ENCODE data around the gene CATSPERB. TPM values are rescaled to one million over a fixed set of nuclear protein-coding genes. Genes with fewer than 3 reads are reported as not detected.
A peak's percentile ranks its signal among the peaks of the same experiment; 100 is the strongest.

Gene CATSPERB
- total RNA-seq, 2 donors from 2014 or later: 20.4 to 70.0 TPM

- DNase-seq (no peak), ATAC-seq (peak; percentile 44)
- H3K27ac ChIP-seq: peak overlapping the region; percentile 51 to 74 (median 70)
- TF ChIP-seq CTCF (IDR thresholded peaks at IDR 0.05) (no peak), POLR2A (IDR thresholded peaks at IDR 0.05) (no peak)
- intact Hi-C loops (cut with DNase I): no loop called here
- no peak overlapping the region for H3K4me3 ChIP-seq
- H3K27me3 ChIP-seq: no peaks in the 10 kb centered on the region
- H3K36me3 ChIP-seq (replicated peaks in 1 of 2; ENCODE audit: insufficient read depth in 1 of 2, low read depth in 2 of 2): no peaks in the 10 kb centered on the region
- no peaks in the 10 kb centered on the region for H3K9me3 ChIP-seq
- WGBS, 2 donors: 30 to 34% methylated on average over 4 of the region's 4 CpGs
- peaks cover 66% of the 10 kb centered on the region for H3K4me1 ChIP-seq
Measured at GRCh38 chr14:91753501-91754128, 21.7 kb upstream of the CATSPERB start.

- Histone ChIP-seq H3K27ac (peak overlapping the region; percentile 27 to 74 (median 70)), H3K4me1 (peaks cover 59% of the 10 kb centered on the region), H3K4me3 (no peak overlapping the region), H3K27me3 (no peaks in the 10 kb centered on the region), H3K36me3 (replicated peaks in 1 of 2; ENCODE audit: insufficient read depth in 1 of 2, low read depth in 2 of 2) (no peaks in the 10 kb centered on the region), H3K9me3 (no peaks in the 10 kb centered on the region)
- TF ChIP-seq CTCF (IDR thresholded peaks at IDR 0.05): no peak
- TF ChIP-seq POLR2A (IDR thresholded peaks at IDR 0.05): no peak
- ATAC-seq (no peak), DNase-seq (no peak)
- WGBS, 2 donors: 32 to 33% methylated on average over 1 of the region's 1 CpG
- intact Hi-C loops (cut with DNase I): no loop called here
Measured at GRCh38 chr14:91752961-91753360, 21.1 kb upstream of the CATSPERB start.

GRCh38 chr14:91751719-91752118, 19.8 kb upstream of the CATSPERB start:
- Histone ChIP-seq H3K9me3 (no peaks in the 10 kb centered on the region), H3K4me1 (peaks cover 48% of the 10 kb centered on the region), H3K27me3 (no peaks in the 10 kb centered on the region), H3K27ac (peak overlapping the region in 1 of 4 donors; percentile 71), H3K36me3 (replicated peaks in 1 of 2; ENCODE audit: insufficient read depth in 1 of 2, low read depth in 2 of 2) (no peaks in the 10 kb centered on the region), H3K4me3 (no peak overlapping the region)
- no peak for DNase-seq
- WGBS, 2 donors: 40 to 68% methylated on average over 2 of the region's 2 CpGs
- intact Hi-C loops (cut with DNase I): no loop called here
- TF ChIP-seq POLR2A (IDR thresholded peaks at IDR 0.05): peak in 1 of 3 donors; percentile 5
- TF ChIP-seq CTCF (IDR thresholded peaks at IDR 0.05): no peak
- no peak for ATAC-seq

- Histone ChIP-seq H3K9me3 (no peaks in the 10 kb centered on the region), H3K4me1 (peaks cover 40% of the 10 kb centered on the region), H3K27ac (no peak overlapping the region), H3K27me3 (no peaks in the 10 kb centered on the region), H3K4me3 (no peak overlapping the region), H3K36me3 (replicated peaks in 1 of 2; ENCODE audit: insufficient read depth in 1 of 2, low read depth in 2 of 2) (no peaks in the 10 kb centered on the region)
- ATAC-seq: no peak
- intact Hi-C loops (cut with DNase I): no loop called here
- 87 to 88% methylated on average over 3 of the region's 3 CpGs for WGBS, 2 donors
- TF ChIP-seq POLR2A (IDR thresholded peaks at IDR 0.05): no peak
- no peak for TF ChIP-seq CTCF (IDR thresholded peaks at IDR 0.05)
- DNase-seq: no peak
Measured at GRCh38 chr14:91750634-91751198, 18.8 kb upstream of the CATSPERB start.

- 54 to 60% methylated on average over 2 of the region's 2 CpGs for WGBS, 2 donors
- no peak for TF ChIP-seq CTCF (IDR thresholded peaks at IDR 0.05)
- no peak for TF ChIP-seq POLR2A (IDR thresholded peaks at IDR 0.05)
- Histone ChIP-seq H3K36me3 (replicated peaks in 1 of 2; ENCODE audit: insufficient read depth in 1 of 2, low read depth in 2 of 2) (no peaks in the 10 kb centered on the region), H3K4me1 (peaks cover 40% of the 10 kb centered on the region), H3K4me3 (no peak overlapping the region), H3K27ac (no peak overlapping the region), H3K27me3 (no peaks in the 10 kb centered on the region), H3K9me3 (no peaks in the 10 kb centered on the region)
- DNase-seq (no peak), ATAC-seq (no peak)
- intact Hi-C loops (cut with DNase I): no loop called here
Measured at GRCh38 chr14:91749868-91750267, 18.0 kb upstream of the CATSPERB start.

All from body of pancreas (tissue), 4 donors.